Endometrial microvascular endothelial cells (primary cell): Measurements from ENCODE around the gene KDELR3. TPM values are rescaled to one million over a fixed set of nuclear protein-coding genes. Genes with fewer than 3 reads are reported as not detected.

Experiments
- in situ Hi-C: cut with HindIII; loops from 2 replicates; pipeline ENCODE4 v1.10.0; 2017; ENCODE audit warnings: low sequenced_read_pairs, low pct_unique_long_range_greater_than_20kb; ENCODE audit errors: inconsistent ontology term
- total RNA-seq: library from RNA; depleted of rRNA; stranded (reverse); fragments of >200 nt; gene quantifications from one replicate; pipeline ENCODE4 v1.2.3, GENCODE V29; 2015; ENCODE audit errors: inconsistent ontology term

The KDELR3 gene
- total RNA-seq, 1 donor from 2014 or later: 41.3 TPM

DNA sequence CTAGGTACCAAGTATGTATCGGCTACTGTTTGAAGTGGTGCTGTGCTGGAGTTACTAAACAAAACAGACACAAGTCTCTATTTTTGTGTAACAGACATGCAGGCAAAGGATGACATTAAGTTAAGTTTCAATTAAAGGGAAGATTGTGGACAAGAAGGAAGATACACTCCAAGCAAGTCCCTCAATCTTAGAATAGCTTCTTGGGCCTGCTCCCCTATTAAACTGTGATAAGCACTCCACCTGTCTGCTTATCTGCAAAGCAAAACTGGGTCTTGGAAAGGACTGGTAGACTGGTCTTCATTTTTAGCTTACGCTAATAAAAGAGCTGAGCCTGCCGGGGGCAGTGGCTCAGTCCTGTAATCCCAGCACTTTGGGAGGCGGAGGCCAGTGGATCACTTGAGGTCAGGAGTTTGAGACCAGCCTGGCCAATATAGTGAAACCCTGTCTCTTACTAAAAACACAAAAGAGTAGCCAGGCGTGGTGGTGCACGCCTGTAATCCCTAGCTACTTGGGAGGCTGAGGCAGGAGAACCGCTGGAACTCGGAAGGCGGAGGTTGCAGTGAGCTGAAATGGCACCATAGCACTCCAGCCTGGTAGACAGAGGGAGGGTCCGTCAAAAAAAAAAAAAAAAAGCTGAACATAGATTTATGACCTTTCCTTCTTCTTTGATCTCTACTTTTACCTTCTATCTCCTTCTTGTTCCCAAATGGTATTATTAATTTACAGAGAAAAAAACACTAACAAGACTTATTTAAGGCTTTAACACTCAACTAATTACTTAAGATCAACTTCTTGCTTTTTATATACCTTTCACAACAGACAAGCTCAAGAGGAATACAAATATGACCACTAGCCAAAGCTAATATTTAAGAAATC, 34.1 kb downstream of the KDELR3 start:
- in situ Hi-C loops: no loop called here

DNA sequence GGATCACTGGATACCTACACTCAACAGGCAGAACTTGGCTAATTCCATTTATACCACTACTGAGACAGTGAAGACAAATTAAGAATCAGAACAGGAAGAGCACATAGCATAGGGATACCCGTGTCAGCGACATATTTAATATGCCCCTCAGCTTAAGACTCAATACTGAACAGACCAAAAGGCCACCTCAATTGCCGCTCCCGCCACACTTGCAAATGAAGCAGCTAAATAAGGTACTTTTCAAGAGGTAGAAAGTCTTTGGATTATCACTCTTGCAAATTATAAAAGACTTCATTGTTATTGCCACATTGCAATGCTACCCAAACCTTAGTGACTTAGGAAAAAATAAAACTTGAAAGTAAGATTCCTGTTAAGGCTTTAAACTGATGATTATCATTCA, 35.1 kb downstream of the KDELR3 start:
- in situ Hi-C loops: no loop called here

DNA sequence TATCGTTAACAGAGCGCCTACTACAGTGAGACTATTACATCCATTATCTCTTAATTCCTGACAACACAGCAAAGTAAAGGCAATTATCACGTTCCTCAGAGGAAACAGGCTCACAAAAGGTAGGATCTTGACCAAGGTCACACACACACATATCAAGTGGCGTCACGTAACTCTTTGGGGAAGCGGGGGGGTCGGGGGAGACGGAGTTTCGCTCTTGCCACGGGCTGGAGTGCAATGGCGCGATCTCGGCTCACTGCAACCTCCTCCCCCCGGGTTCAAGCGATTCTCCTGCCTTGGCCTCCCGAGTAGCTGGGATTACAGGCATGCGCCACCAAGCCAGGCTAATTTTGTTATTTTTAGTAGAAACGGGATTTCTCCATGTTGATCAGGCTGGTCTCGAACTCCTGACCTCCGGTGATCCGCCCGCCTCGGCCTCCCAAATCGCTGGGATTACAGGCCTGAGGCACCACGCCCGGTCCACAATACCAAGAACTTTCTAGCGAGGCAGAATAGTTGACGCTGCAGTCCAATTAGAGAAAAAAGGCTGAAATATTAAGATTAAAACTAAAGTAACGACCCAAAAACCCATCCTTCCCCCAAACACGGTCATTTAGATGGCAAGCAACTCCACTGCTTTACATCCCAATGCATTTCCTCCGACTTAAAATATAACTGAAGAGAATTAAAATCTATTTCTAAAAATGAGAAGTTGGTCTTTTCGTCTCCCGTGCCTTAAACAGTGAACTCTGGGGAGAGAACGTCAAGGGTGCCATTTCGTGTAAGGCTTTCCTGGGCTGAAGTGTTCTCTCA, 37.0 kb downstream of the KDELR3 start:
- in situ Hi-C loops: no loop called here

DNA sequence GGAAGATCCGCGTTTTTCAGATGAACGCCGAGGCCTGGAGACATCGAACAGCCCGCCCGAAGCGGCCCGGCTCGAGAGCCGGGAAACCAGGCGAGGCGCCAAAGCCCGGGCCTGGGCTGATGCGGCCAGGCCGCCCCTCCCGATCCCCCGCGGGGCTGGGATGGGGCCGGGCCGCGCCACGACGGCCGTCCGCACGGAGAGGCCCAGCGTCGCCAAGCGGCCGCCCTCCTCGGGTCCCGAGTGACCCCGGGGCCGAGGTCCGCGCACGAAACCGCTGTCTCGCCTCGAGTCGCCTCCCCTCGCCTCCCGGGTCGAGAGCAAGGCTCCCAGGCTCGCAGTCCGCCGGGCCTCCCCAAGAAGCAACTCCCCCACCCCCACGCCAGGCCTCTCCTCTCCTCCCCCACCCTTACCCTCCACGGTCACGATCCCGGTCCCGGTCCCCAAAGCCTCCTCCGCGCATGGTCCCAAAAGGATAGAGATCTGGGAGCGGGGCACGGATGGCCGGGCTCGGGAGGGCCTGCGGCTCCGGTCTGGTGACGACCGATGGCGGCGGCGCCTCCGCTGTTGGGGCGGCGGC, 37.7 kb downstream of the KDELR3 start:
- in situ Hi-C loops: no loop called here

DNA sequence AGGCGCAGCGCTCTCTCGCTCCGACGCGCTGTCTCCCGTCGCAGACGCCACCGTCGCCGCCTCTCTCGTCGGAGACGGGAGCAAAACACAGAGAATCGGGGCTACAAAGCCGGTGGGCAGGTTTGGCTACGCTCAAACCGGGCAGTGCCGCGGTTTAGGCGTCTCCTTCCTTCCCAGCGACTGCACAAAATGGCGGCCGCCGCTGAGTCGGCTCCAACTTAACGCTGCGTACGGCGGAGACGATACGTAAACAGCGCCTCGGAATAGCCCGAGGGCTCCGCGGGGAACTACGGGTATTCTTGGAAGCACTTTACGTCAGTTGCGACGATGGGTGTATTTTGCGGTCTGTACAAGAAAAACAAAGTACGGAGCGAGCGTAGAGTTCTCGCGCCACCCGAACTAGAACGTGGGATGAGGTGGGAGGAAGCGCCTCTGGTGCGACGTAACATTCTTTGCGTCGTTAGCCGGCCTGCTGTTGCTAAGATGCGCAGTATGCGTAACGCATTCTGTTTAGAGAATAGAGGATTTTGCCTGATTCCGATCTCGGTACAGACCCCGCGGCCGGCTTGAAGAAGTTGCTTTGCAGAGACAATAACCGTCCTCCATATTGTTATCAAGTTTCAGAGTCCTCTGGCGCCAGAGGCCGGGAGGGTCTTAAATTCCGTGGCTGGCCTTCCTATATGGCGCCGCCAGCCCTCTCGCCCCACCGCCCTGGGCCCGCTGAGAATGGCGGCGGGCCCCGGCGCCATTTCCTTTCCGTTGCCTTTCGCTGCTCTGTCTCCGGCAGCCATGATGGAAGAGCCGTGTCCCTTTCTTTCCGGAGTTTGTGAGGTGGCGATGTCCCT, 38.4 kb downstream of the KDELR3 start, which contains the start of gene DDX17:
TSS of gene DDX17 (minus strand) at position 194 of the 845 bp plus-strand sequence.
- in situ Hi-C loops: no loop called here

DNA sequence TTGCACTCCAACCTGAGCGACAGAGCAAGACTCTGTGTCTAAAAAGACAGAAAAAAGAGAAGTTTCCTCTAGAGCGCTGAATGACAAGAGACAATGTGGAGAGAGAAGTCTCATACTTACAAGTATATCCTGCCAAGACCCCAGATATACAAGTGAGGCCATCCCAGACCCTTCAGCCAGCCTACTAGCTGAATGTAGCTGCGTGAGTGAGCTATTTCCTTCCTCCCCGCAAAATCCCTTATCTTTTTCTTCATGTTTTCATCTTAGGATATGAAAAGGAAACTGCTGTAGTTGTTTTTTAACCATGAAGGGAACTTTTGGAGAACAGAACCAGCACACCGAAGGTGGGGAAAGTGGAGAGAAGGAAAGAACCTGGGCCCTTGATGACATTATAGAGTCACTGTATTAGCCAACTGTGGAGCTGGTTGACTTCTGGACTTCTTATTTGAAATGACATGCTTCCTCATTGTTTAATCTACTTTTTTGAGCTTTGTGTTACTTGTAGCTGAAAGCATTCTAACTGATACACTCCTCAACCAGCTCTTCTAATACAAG, 42.6 kb downstream of the KDELR3 start:
- in situ Hi-C loops: no loop called here

DNA sequence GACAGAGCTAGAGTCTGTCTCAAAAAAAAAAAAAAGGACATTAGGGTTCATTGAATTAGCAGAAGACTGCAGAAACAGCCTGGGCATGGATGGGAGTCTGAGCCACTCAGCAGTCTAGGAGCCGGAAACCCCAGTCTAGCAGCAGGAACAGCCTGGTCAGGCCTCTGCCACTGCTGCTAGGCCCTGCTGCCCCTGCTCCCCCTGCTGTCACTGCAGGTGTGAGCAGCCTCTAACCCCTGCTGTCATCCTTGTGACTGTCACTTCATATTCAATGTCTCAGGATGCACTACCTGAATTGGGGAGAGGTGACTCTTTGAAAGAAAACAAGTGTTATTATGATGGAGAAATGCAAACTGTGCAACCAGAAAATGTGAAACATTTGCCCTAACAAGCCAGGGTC, 45.2 kb downstream of the KDELR3 start:
- in situ Hi-C loops: no loop called here

DNA sequence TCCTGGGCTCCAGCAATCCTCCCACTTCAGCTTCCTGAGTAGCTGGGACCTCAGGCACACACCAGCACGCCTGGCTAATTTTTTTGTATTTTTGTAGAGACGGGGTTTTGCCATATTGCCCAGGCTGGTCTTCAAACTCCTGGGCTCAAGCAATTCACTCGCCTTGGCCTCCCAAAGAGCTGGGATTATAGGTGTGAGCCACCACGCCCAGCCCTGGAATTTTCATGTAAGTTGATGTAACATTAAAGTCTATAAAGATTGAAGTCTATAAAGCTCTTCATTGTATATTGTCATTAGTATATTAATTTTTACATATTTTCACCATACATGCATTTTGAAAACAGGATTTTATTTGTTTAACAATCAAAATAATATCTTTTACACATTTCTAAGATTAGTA, 50.7 kb downstream of the KDELR3 start:
- in situ Hi-C loops: no loop called here

DNA sequence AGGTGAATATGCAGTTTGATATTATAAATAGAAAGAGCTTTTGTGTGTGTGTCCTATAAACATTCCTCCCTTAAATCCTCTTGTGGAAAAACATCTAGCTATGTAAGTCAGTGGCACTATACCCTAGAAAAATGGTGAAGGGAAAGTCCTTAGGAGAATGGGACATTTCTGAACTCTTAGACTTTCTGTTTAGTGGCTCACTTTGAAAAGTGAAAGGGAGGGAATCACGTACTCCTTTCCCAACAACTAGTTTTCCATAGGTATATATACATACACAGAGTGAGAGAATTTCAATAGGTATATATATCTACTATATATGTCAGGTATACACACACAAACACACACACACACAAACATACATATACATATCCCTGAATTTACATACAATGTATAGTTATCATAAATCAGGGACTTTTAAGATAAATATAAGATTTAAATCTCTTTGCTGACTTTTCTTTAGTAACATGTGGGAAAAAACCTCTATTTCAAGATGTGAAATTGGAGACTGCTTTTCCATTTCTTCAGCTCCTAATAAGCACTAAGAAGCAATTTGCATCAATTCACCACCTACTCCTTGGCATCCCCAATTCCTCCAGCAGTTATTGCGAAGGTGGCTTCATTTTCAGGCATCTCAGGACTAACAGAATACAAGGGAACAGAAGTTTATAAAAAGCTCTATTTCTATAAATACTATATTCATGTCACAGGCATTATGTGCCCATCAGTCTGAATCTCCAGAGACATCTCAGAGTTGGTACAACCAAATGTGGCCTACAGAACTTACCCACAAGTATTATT, 51.8 kb downstream of the KDELR3 start:
- in situ Hi-C loops: no loop called here

DNA sequence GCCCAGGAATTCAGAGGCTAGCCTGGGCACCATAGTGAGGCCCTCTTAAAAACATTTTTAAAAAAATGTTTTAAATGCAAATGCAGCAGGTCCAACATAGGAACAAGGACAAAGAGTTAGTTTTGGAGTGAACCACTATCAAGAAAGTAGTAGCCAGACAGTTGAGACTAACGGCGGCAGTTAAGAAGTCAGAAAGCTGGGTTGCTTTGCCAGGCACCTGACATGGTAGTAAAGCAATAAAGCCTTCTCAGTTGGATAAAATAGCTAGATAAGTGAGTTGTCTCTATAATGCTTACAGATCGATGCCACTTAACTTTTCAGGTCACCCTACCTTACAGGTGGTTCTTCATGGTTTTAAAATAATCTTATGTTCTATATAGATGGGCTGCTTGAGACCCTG, 55.1 kb downstream of the KDELR3 start:
- in situ Hi-C loops: no loop called here

DNA sequence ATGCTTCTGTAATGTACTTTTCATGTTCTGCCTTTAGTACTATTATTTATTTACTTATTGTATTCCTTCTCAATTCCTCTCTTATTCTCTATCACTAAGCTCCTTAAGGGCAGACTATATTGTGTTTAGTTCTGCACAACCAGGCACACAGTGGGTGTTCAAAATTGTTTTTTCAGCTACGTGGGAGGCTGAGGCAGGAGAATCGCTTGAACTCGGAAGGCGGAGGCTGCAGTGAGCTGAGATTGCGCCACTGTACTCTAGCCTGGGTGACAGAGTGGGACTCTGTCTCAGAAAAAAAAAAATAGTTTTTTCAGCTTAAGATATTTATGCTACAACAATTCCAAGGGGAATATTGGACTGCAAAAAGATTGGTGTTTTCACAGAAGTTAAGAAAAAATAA, 55.6 kb downstream of the KDELR3 start:
- in situ Hi-C loops: no loop called here

DNA sequence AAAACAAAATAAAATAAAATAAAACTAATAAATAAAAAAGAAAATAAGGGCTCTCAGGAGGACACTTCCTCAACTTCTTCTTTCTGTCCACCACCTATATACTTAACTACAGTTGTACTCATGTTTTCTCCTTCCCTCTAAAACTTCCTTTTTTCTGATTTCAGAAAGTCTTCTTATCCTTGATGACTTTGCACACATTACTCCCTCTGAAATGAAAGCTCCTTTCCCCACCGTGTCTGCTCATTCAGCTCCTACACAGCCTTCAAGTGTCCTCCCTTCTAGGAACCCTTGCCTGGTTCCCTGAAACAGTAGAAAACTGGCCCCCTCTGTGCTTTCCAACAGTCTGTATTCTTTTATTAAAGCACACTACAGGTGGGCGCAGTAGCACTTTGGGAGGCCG, 56.5 kb downstream of the KDELR3 start:
- in situ Hi-C loops: no loop called here

DNA sequence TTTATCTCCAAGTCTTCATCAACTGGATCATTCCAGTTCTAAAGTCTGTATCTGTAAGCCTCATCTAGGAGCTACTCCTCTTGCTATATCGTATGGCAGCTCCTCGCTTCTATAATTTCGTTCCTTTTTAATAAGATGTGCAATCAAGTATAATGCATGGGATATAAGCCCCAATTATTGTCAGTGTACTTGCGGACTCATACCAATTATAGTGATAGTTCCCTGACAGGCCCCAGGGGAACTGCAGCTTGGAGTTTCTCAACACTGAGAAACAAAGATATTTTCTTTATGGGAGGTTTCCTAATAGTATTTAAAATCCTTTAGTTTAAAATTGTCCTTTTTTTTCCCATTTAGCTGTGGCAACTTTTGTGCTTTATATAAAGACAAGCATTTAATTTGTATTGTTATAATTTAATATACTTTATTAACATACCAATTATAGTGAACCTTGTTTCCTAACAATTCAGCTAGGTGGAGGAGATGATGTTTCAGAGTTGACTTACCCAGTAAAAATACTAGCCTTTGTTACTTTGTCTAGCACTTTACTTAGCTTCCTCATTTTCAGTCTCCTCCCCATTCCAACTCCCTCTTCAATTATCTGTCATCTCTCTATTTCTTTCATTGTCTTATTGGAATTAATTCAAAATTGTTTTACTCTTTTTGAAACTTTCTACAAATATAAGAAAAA, 63.5 kb downstream of the KDELR3 start:
- in situ Hi-C loops: no loop called here

Other genes with a start within 250 kb of the KDELR3 start
- gene TMEM184B, start 195.1 kb upstream of the KDELR3 start, total RNA-seq: 111 TPM
- gene CSNK1E, start 150.7 kb upstream of the KDELR3 start, total RNA-seq: 153 TPM
- not detected for gene KCNJ4, start 12.9 kb upstream of the KDELR3 start, total RNA-seq
- gene DDX17, start 38.2 kb downstream of the KDELR3 start, total RNA-seq: 239 TPM
- not detected for gene DMC1, start 102.1 kb downstream of the KDELR3 start, total RNA-seq
- gene FAM227A, start 188.3 kb downstream of the KDELR3 start, total RNA-seq: 0.19 TPM
- 19.5 TPM for gene CBY1, start 188.5 kb downstream of the KDELR3 start, total RNA-seq
- 123 TPM for gene TOMM22, start 213.9 kb downstream of the KDELR3 start, total RNA-seq
- 69.8 TPM for gene JOSD1, start 232.8 kb downstream of the KDELR3 start, total RNA-seq
- gene GTPBP1, start 237.8 kb downstream of the KDELR3 start, total RNA-seq: 34.1 TPM